Measurements from ENCODE around the gene TSHZ1. TPM values are rescaled to one million over a fixed set of nuclear protein-coding genes. Genes with fewer than 3 reads are reported as not detected.

TSHZ1 gene
- total RNA-seq = 7.2 TPM

GRCh38 chr18:75210274-75211001 is at the start of gene TSHZ1:
Gene TSHZ1, plus strand, starts transcription at chr18:75210797. Its CDS starts 1,080 bp downstream, at chr18:75211877.

GRCh38 chr18:75209129-75209950 is 1.3 kb upstream of the TSHZ1 start, which contains the start of gene PTGR3:
Gene PTGR3, minus strand, starts transcription at chr18:75209139. Its CDS starts 81 bp downstream, at chr18:75209058.

Other genes starting within 250 kb of the TSHZ1 start
- 15.0 TPM for gene PTGR3, start 1.7 kb upstream of the TSHZ1 start, total RNA-seq
- not detected for gene SMIM21, start 216.9 kb downstream of the TSHZ1 start, total RNA-seq